IgD-negative memory B cell (primary cell): ENCODE results near the gene CYBA. TPM values are rescaled to one million over a fixed set of nuclear protein-coding genes. Genes with fewer than 3 reads are reported as not detected.

Experiments
- H3K27ac Mint-ChIP-seq, 3 donors: one replicate each; pipeline ENCODE4 v1.8.0; 2020 to 2022; ENCODE audit warnings: mild to moderate bottlenecking in 3 of 3, mixed read lengths in 3 of 3, moderate library complexity in 1 of 3
- H3K27me3 Mint-ChIP-seq: one replicate; pipeline ENCODE4 v1.8.0; 2021; ENCODE audit warnings: mixed read lengths
- H3K36me3 Mint-ChIP-seq: one replicate; pipeline ENCODE4 v1.8.0; 2020; ENCODE audit warnings: mild to moderate bottlenecking, mixed read lengths
- H3K4me1 Mint-ChIP-seq, 3 donors: one replicate each; pipeline ENCODE4 v1.8.0; 2020 to 2022; ENCODE audit warnings: mixed read lengths in 3 of 3, mild to moderate bottlenecking in 1 of 3
- H3K4me3 Mint-ChIP-seq, 4 donors: one replicate each; pipeline ENCODE4 v1.8.0; 2020 to 2022; ENCODE audit warnings: mild to moderate bottlenecking in 4 of 4, mixed read lengths in 4 of 4, moderate library complexity in 3 of 4
- H3K9me3 Mint-ChIP-seq, 3 donors: one replicate each; pipeline ENCODE4 v1.8.0; 2020 to 2021; ENCODE audit warnings: mixed read lengths in 3 of 3, mild to moderate bottlenecking in 1 of 3
- polyA plus RNA-seq: library from polyadenylated mRNA; unstranded; fragments of 300-500 nt; fragmentation: Illumina TruSeq; gene quantifications from one replicate; pipeline ENCODE4 v1.2.3, GENCODE V29; 2021

CYBA gene
- polyA plus RNA-seq, 1 donor from 2014 or later, result 1,890 TPM

DNA sequence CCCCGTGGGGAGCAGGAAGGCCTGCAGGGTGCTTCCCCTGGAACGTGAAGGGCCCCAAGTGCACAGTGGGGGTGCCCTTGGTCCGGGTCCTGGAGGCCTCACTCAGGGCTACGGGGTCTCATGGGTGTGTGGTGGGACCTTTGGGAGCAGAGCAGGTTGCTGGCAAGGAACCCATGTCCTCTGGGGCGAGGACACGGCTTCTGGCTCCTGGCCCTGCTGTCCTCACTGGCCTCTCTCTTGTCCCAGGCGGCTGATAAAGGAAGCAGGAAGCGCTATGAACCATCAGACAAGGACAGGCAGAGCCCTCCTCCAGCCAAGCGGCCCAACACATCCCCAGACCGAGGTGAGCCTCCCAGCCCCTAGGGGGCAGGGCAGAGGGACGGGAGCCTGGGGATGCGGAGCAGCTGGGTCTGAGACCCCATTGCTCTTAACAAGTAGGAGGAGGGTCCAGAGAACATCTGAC lies 22.3 kb downstream of the CYBA start:
- Mint-ChIP-seq H3K4me1 (peaks cover 0 to 3% (median 0%) of the 10 kb centered on the region in 3 donors), H3K9me3 (no peaks in the 10 kb centered on the region), H3K4me3 (no peak overlapping the region), H3K36me3 (peaks cover 1% of the 10 kb centered on the region), H3K27ac (peak overlapping the region in 1 of 3 donors; percentile 78), H3K27me3 (no peaks in the 10 kb centered on the region)

DNA sequence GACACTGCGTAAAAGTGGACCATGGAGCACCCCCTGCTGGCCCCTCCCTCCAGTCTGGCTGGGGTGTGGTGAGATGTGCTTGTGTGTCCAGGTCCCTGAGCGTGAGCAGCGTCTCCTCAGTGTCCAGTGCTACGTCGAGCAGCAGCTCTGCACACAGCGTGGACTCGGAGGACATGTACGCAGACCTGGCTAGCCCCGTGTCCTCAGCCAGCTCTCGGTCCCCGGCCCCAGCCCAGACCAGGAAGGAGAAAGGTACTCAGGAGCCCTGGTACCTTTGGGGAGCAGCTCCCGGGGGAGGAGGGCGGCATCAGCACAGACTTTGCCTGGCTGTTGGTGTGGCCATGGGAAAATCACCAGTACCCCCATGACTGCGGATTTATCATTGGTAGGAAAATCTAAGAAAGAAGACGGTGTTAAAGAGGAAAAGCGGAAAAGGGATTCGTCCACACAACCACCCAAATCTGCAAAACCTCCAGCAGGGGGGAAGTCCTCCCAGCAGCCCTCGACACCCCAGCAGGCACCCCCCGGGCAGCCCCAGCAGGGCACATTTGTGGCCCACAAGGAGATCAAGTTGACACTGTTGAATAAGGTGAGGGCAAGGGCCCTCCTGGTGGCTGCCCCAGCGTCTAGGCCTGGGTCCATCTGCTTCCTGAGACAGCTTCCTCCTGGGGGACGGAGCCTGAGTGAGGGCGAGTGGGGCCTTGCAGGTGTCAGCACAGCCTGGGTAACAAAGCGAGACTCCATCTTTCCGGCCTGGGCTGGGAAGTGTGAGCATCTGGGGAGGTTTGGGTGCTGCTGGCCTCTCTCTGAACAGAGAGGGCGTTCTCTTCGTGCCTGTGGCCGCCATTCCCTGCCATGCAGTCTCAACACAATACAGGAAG lies 23.1 kb downstream of the CYBA start:
- Mint-ChIP-seq H3K4me1 (no peaks in the 10 kb centered on the region), H3K9me3 (no peaks in the 10 kb centered on the region), H3K36me3 (peaks cover 1% of the 10 kb centered on the region), H3K27ac (no peak overlapping the region), H3K4me3 (no peak overlapping the region), H3K27me3 (no peaks in the 10 kb centered on the region)

- H3K27me3 Mint-ChIP-seq, result no peaks in the 10 kb centered on the region
- H3K36me3 Mint-ChIP-seq, result no peaks in the 10 kb centered on the region
- no peak overlapping the region for H3K27ac Mint-ChIP-seq
- H3K4me1 Mint-ChIP-seq, result no peaks in the 10 kb centered on the region
- no peak overlapping the region for H3K4me3 Mint-ChIP-seq
- no peaks in the 10 kb centered on the region for H3K9me3 Mint-ChIP-seq
Measured at GRCh38 chr16:88626646-88627045, 24.2 kb downstream of the CYBA start.

DNA sequence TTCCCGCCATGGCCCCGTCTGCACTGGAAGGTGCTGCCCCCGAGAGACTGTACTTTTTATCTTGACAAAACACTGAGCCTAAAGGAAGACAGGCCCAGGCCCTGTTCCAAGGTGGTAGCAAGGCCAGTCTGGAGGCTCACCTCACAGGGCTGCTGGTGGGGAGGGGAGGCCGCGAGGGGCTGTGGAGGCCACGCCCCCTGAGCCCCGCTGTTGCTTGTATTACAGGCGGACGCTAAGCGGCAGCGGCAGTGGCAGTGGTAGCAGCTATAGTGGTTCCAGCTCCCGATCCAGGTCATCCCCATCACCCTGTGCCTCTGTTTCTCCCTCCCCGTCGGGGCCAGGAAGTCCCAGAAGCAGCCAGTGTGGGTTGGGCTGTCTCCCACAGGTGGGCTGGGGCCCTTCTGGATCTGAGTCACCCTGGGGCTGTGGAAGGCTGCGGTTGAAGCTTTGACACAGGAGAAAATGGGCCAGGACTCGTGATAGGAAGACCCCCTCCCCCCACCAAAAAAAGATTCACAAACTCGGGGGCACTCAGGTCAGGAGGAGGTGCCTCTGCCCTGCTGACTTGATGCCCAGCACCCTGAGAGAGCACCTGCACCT lies 25.8 kb downstream of the CYBA start:
- Mint-ChIP-seq H3K27me3 (no peaks in the 10 kb centered on the region), H3K36me3 (no peaks in the 10 kb centered on the region), H3K4me3 (no peak overlapping the region), H3K9me3 (no peaks in the 10 kb centered on the region), H3K27ac (no peak overlapping the region), H3K4me1 (peaks cover 0 to 2% (median 0%) of the 10 kb centered on the region in 3 donors)

DNA sequence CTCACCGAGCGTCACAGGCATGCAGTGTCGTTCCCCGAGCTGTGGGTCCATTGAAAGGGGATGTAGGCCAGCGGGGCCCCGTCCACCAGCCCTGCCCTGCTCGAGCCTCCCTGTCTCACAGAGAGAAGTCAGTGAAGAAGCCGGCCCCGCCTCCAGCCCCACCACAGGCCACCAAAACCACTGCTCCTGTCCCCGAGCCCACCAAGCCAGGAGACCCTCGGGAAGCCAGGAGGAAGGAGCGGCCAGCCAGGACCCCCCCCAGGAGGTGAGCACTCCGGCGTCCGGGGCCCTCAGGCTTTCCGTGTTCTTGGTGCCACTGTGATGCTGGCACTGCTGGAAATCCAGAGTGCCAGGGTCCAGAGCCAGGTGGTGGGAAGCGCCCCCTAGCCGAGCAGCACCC lies 26.4 kb downstream of the CYBA start:
- Mint-ChIP-seq H3K36me3 (no peaks in the 10 kb centered on the region), H3K27ac (no peak overlapping the region), H3K4me3 (no peak overlapping the region)

DNA sequence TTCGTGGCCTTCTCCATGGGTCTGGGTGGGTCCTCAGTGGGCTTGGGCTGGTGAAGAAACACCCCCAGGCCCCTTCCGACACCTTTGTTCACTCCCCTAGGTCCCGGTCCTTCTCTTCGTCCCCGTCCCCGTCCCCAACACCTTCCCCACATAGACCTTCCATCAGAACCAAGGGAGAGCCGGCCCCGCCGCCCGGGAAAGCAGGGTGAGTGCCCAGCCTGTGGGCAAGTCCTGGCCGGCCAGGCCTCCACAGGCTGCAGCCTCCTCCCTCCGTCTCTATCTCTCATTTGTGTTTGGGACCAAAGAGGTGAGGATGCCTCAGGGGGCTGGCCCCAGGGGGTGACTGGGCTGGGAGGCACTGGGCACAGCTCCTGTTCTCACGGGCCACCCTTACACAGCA lies 27.0 kb downstream of the CYBA start:
- peaks cover 0 to 3% (median 0%) of the 10 kb centered on the region in 3 donors for H3K4me1 Mint-ChIP-seq
- H3K9me3 Mint-ChIP-seq, result no peaks in the 10 kb centered on the region
- H3K36me3 Mint-ChIP-seq, result no peaks in the 10 kb centered on the region
- H3K4me3 Mint-ChIP-seq, result peak overlapping the region in 1 of 4 donors; percentile 23
- no peak overlapping the region for H3K27ac Mint-ChIP-seq
- H3K27me3 Mint-ChIP-seq, result no peaks in the 10 kb centered on the region

More for the DNA sequence above, 26.4 kb downstream of the CYBA start:
- H3K27me3 Mint-ChIP-seq, result no peaks in the 10 kb centered on the region
- peaks cover 0 to 2% (median 0%) of the 10 kb centered on the region in 3 donors for H3K4me1 Mint-ChIP-seq
- no peaks in the 10 kb centered on the region for H3K9me3 Mint-ChIP-seq

DNA sequence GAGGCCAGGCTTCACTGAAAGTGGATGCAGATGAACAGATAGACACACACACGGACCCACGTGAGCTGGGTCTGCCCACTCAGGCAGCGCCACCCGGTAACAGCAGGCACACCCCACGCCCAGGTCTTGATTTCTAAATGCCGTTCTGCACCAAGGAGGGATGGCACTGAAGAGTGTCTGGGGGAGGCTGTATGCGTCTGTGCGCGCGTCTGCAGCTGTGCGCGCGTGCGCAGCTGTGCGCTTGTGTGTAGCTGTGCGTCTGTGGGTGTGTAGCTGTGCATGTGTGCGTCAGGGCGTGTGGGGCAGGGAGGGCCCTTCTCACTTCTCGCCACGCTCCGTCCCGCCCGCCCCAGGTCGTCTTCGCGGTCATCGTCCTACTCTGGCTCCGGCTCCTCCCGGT lies 28.0 kb downstream of the CYBA start:
- peak overlapping the region in 1 of 3 donors; percentile 53 for H3K27ac Mint-ChIP-seq
- H3K36me3 Mint-ChIP-seq, result no peaks in the 10 kb centered on the region
- no peaks in the 10 kb centered on the region for H3K27me3 Mint-ChIP-seq
- H3K9me3 Mint-ChIP-seq, result no peaks in the 10 kb centered on the region
- H3K4me1 Mint-ChIP-seq, result peaks cover 0 to 3% (median 0%) of the 10 kb centered on the region in 3 donors
- no peak overlapping the region for H3K4me3 Mint-ChIP-seq

DNA sequence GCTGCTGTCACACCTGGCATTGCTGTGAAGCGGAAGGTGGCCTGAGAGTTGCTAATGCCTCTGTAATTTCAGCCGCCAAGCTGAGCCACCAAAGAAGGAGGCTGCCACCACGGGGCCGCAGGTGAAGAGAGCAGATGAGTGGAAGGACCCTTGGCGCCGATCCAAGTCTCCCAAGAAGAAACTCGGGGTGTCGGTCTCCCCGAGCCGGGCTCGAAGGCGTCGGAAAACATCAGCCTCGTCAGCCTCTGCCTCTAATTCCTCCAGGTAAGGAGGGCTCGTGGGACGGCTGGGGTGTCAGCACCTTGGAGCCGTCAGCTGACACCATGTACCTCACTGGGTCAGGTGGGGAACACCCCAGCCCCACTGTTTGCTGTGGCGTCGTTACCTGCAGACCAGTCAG lies 28.7 kb downstream of the CYBA start:
- H3K27ac Mint-ChIP-seq, result peak overlapping the region in 1 of 3 donors; percentile 53
- H3K27me3 Mint-ChIP-seq, result no peaks in the 10 kb centered on the region
- no peaks in the 10 kb centered on the region for H3K36me3 Mint-ChIP-seq
- H3K4me3 Mint-ChIP-seq, result no peak overlapping the region
- H3K9me3 Mint-ChIP-seq, result no peaks in the 10 kb centered on the region
- H3K4me1 Mint-ChIP-seq, result peaks cover 0 to 3% (median 0%) of the 10 kb centered on the region in 3 donors

GRCh38 chr16:88619859-88620815 lies 30.7 kb downstream of the CYBA start:
- peak overlapping the region in 2 of 4 donors; percentile 12 to 51 for H3K4me3 Mint-ChIP-seq
- H3K4me1 Mint-ChIP-seq, result peaks cover 0 to 3% (median 0%) of the 10 kb centered on the region in 3 donors
- H3K27ac Mint-ChIP-seq, result peak overlapping the region in 2 of 3 donors; percentile 87 to 90

DNA sequence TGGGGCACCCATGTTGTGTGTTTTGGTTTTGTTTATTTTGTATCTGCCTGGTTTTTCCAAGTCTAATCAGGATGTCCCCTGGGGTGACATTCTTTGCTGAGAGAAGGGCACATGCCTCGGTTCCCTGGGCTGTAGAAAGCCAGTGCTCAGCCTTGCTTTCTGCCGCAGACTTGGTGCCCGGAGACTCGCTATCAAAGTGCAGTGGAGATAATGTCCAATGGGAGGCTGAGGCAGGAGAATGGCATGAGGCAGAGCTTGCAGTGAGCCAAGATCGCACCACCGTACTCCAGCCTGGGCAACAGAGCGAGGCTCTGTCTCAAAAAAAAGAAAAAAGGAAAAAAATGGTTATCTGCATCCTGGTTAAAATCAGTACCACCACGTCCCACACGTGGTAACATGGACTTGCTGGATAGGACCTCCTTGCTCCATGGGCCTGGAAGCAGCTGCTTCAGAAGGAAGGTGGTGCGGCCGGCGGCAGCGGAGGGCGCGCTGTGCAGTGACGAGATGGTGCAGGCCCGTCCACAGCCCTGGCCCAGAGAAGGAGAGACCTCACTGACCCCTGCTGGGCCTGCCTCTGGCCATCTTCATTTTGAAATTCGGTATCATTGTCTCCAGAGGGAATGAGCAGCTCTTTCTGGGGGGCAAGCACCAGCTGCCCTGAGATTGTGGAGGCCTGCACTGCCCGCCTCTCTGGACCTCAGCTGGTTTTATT lies 31.7 kb downstream of the CYBA start:
- peaks cover 0 to 3% (median 0%) of the 10 kb centered on the region in 3 donors for H3K4me1 Mint-ChIP-seq
- H3K27ac Mint-ChIP-seq, result peak overlapping the region in 2 of 3 donors; percentile 68 to 90
- no peaks in the 10 kb centered on the region for H3K36me3 Mint-ChIP-seq
- peak overlapping the region in 1 of 4 donors; percentile 60 for H3K4me3 Mint-ChIP-seq
- H3K27me3 Mint-ChIP-seq, result no peaks in the 10 kb centered on the region
- no peaks in the 10 kb centered on the region for H3K9me3 Mint-ChIP-seq

More at GRCh38 chr16:88619859-88620815, 30.7 kb downstream of the CYBA start:
- no peaks in the 10 kb centered on the region for H3K9me3 Mint-ChIP-seq
- H3K36me3 Mint-ChIP-seq, result no peaks in the 10 kb centered on the region
- no peaks in the 10 kb centered on the region for H3K27me3 Mint-ChIP-seq

DNA sequence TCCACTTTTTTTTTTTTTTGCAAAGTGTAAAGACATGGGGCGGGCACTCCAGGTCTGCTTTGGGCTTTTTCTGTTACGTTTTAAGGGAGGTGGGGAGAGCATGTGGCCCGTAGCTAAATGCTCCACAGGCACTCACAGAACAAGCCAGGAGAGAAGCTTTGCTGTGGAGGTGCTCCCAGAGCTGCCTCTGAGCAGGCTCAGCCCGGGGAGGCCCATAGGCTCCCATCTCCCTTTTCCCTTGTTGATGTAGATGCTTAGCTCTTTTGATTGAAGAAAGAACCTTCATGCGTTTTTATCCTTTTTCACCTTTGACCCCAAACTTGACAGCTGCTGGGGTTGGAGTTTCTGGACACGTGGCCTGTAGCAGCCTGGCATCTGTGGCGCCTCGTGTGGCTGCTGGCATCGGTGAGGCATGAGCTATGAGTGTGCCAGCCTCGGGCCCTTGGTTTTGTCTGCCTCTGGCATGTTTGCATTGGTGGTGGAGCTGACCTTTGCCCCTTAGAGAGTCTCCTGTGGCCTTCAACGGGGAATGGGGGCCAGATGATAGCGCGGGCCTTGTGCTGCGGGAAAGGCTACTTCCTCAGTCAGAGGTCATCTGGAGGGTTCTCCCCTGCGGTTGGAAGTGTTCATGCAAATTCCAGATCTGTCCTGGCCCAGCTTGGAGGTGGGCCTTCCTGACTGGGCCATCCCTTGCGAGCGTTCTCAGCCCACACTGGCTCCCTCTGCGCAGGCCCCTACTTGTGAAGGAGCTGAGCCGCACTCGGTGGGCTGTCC lies 32.5 kb downstream of the CYBA start:
- Mint-ChIP-seq H3K36me3 (no peaks in the 10 kb centered on the region), H3K27me3 (no peaks in the 10 kb centered on the region), H3K4me3 (peak overlapping the region in 1 of 4 donors; percentile 22), H3K27ac (no peak overlapping the region), H3K4me1 (peaks cover 0 to 3% (median 0%) of the 10 kb centered on the region in 3 donors), H3K9me3 (no peaks in the 10 kb centered on the region)

- H3K9me3 Mint-ChIP-seq, result no peaks in the 10 kb centered on the region
- H3K4me1 Mint-ChIP-seq, result peaks cover 0 to 3% (median 0%) of the 10 kb centered on the region in 3 donors
- no peaks in the 10 kb centered on the region for H3K27me3 Mint-ChIP-seq
- no peak overlapping the region for H3K27ac Mint-ChIP-seq
- H3K4me3 Mint-ChIP-seq, result peak overlapping the region in 1 of 4 donors; percentile 56
- no peaks in the 10 kb centered on the region for H3K36me3 Mint-ChIP-seq
Measured at GRCh38 chr16:88617268-88618031, 33.4 kb downstream of the CYBA start.

DNA sequence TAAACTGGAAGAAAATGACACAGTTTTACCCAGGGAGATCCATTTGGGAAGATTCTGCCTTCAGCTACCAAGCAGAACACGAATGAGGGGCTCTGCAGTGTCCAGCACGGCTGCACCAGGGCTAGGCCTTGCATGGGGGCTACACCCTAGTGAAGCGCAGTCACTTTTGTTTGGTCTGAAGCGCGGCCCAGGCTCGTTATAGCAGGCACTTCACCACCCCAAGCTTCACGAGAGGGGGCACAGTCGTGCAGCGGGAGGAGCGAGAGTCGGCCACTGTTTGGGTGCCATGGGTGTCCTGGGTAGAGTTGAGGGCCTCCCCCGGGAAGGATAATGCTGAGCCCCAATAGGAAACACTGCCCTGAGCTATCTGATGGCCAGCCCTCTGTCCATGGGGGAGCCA lies 34.1 kb downstream of the CYBA start:
- Mint-ChIP-seq H3K27ac (no peak overlapping the region), H3K36me3 (no peaks in the 10 kb centered on the region)

More for the DNA sequence above, 34.1 kb downstream of the CYBA start:
- H3K9me3 Mint-ChIP-seq, result no peaks in the 10 kb centered on the region
- H3K4me1 Mint-ChIP-seq, result peaks cover 0 to 3% (median 0%) of the 10 kb centered on the region in 3 donors
- no peaks in the 10 kb centered on the region for H3K27me3 Mint-ChIP-seq
- H3K4me3 Mint-ChIP-seq, result no peak overlapping the region
